Activated naive CD4-positive, alpha-beta T cell treated with anti-CD3 and anti-CD28 coated beads, Interleukin-2, amount 50 U/mL, for 72 hours (primary cell): ENCODE data around the gene ATE1. TPM values are rescaled to one million over a fixed set of nuclear protein-coding genes. Genes with fewer than 3 reads are reported as not detected.
"Not testable (repeated sequence)": the region's sequence is repeated elsewhere in the genome, so short reads cannot be mapped to it uniquely, and the experiment has no call there.

ENCODE experiments used
- ATAC-seq, 2 donors: fragments of 150-1000 bp; cut with Tn5 transposase; 2 replicates each; pipeline ENCODE4 v1.10.0; 2021; ENCODE audit warnings: mild to moderate bottlenecking in 2 of 2, moderate library complexity in 2 of 2
- DNase-seq, 2 donors: peaks; one replicate each; pipeline ENCODE4 v3.0.0; 2021 to 2022; ENCODE audit warnings: low spot score in 2 of 2
- H3K27ac Mint-ChIP-seq, 2 donors: one replicate each; pipeline ENCODE4 v1.8.0; 2022; ENCODE audit warnings: mild to moderate bottlenecking in 2 of 2, mixed read lengths in 2 of 2
- H3K36me3 Mint-ChIP-seq, 2 donors: one replicate each; pipeline ENCODE4 v1.8.0; 2022; ENCODE audit warnings: mixed read lengths in 2 of 2
- H3K9me3 Mint-ChIP-seq, 2 donors: one replicate each; pipeline ENCODE4 v1.8.0; 2022; ENCODE audit warnings: mixed read lengths in 2 of 2
- total RNA-seq, 2 donors: library from RNA; stranded (reverse); gene quantifications; one replicate each; pipeline ENCODE4 v1.2.3, GENCODE V29; 2022

Gene ATE1
- total RNA-seq, 2 donors from 2014 or later = 9.0 to 18.6 TPM

GRCh38 chr10:121942749-121943416 lies 15.1 kb upstream of the ATE1 start:
- Mint-ChIP-seq H3K27ac (no peak overlapping the region), H3K36me3 (no peaks in the 10 kb centered on the region), H3K9me3 (no peaks in the 10 kb centered on the region)
- ATAC-seq (no peak), DNase-seq (no peak)

- H3K9me3 Mint-ChIP-seq = no peaks in the 10 kb centered on the region
- no peak for DNase-seq
- no peak for ATAC-seq
- no peaks in the 10 kb centered on the region for H3K36me3 Mint-ChIP-seq
- H3K27ac Mint-ChIP-seq = no peak overlapping the region
Observed at GRCh38 chr10:121941532-121941931, 13.7 kb upstream of the ATE1 start.

- no peaks in the 10 kb centered on the region for H3K9me3 Mint-ChIP-seq
- H3K36me3 Mint-ChIP-seq = no peaks in the 10 kb centered on the region
- ATAC-seq (no peak), DNase-seq (no peak)
- no peak overlapping the region for H3K27ac Mint-ChIP-seq
Observed at GRCh38 chr10:121936295-121936694, 8.5 kb upstream of the ATE1 start.

- ATAC-seq = no peak
- H3K27ac Mint-ChIP-seq = no peak overlapping the region
- no peaks in the 10 kb centered on the region for H3K36me3 Mint-ChIP-seq
- DNase-seq = no peak
- H3K9me3 Mint-ChIP-seq = no peaks in the 10 kb centered on the region
Observed at GRCh38 chr10:121935702-121936101, 7.9 kb upstream of the ATE1 start.

- not testable (repeated sequence) for ATAC-seq, H3K9me3 Mint-ChIP-seq, DNase-seq
- Mint-ChIP-seq H3K36me3 (peaks cover 7 to 13% of the 10 kb centered on the region in 2 donors), H3K27ac (peak overlapping the region in 1 of 2 donors; percentile 12)
Observed at GRCh38 chr10:121930268-121931085, 2.6 kb upstream of the ATE1 start.

- ATAC-seq, H3K9me3 Mint-ChIP-seq, DNase-seq: not testable (repeated sequence)
- H3K27ac Mint-ChIP-seq = peak overlapping the region; percentile 92 to 96
- H3K36me3 Mint-ChIP-seq = peaks cover 7 to 13% of the 10 kb centered on the region in 2 donors
Observed at GRCh38 chr10:121929585-121930267, 1.9 kb upstream of the ATE1 start.

- DNase-seq = no peak
- Mint-ChIP-seq H3K36me3 (peaks cover 7 to 13% of the 10 kb centered on the region in 2 donors), H3K9me3 (no peaks in the 10 kb centered on the region), H3K27ac (peak overlapping the region; percentile 92 to 96)
- peak; percentile 0 to 7 for ATAC-seq
Observed at GRCh38 chr10:121928528-121928884, 675 bp upstream of the ATE1 start.

- Mint-ChIP-seq H3K9me3 (no peaks in the 10 kb centered on the region), H3K36me3 (peaks cover 7 to 19% of the 10 kb centered on the region in 2 donors), H3K27ac (peak overlapping the region; percentile 96 to 98)
- ATAC-seq (peak; percentile 64 to 89), DNase-seq (peak; percentile 42 to 82)
Observed at GRCh38 chr10:121927318-121927840, 452 bp downstream of the ATE1 start.

- no peak for ATAC-seq
- no peak for DNase-seq
- peak overlapping the region; percentile 96 to 98 for H3K27ac Mint-ChIP-seq
- no peaks in the 10 kb centered on the region for H3K9me3 Mint-ChIP-seq
- H3K36me3 Mint-ChIP-seq = peaks cover 8 to 19% of the 10 kb centered on the region in 2 donors
Observed at GRCh38 chr10:121926671-121927317, 1.0 kb downstream of the ATE1 start.

GRCh38 chr10:121926157-121926556 lies 1.7 kb downstream of the ATE1 start:
- peak overlapping the region in 1 of 2 donors; percentile 5 for H3K27ac Mint-ChIP-seq

GRCh38 chr10:121921238-121921931 lies 6.4 kb downstream of the ATE1 start:
- DNase-seq (no peak), ATAC-seq (no peak)
- Mint-ChIP-seq H3K36me3 (peaks cover 14 to 15% of the 10 kb centered on the region in 2 donors), H3K9me3 (no peaks in the 10 kb centered on the region), H3K27ac (no peak overlapping the region)

More at GRCh38 chr10:121926157-121926556, 1.7 kb downstream of the ATE1 start:
- Mint-ChIP-seq H3K9me3 (no peaks in the 10 kb centered on the region), H3K36me3 (peaks cover 12 to 19% of the 10 kb centered on the region in 2 donors)
- ATAC-seq (no peak), DNase-seq (no peak)

GRCh38 chr10:121919666-121920065 lies 8.2 kb downstream of the ATE1 start:
- no peak for DNase-seq
- H3K27ac Mint-ChIP-seq = no peak overlapping the region
- H3K36me3 Mint-ChIP-seq = peaks cover 17 to 19% of the 10 kb centered on the region in 2 donors
- H3K9me3 Mint-ChIP-seq = no peaks in the 10 kb centered on the region
- no peak for ATAC-seq

- H3K27ac Mint-ChIP-seq, DNase-seq, H3K9me3 Mint-ChIP-seq, ATAC-seq: not testable (repeated sequence)
- H3K36me3 Mint-ChIP-seq = peaks cover 20 to 21% of the 10 kb centered on the region in 2 donors
Observed at GRCh38 chr10:121918800-121919199, 9.0 kb downstream of the ATE1 start.

- ATAC-seq = no peak
- H3K9me3 Mint-ChIP-seq = no peaks in the 10 kb centered on the region
- peaks cover 19 to 24% of the 10 kb centered on the region in 2 donors for H3K36me3 Mint-ChIP-seq
Observed at GRCh38 chr10:121914661-121915060, 13.2 kb downstream of the ATE1 start.

GRCh38 chr10:121911421-121911697 lies 16.5 kb downstream of the ATE1 start:
- no peak for DNase-seq
- Mint-ChIP-seq H3K27ac (no peak overlapping the region), H3K9me3 (no peaks in the 10 kb centered on the region), H3K36me3 (peaks cover 11 to 19% of the 10 kb centered on the region in 2 donors)
- peak in 1 of 2 donors; percentile 55 for ATAC-seq

More at GRCh38 chr10:121914661-121915060, 13.2 kb downstream of the ATE1 start:
- no peak for DNase-seq
- no peak overlapping the region for H3K27ac Mint-ChIP-seq
